ENCODE results near the gene SRSF12.
"Not testable (repeated sequence)": the region's sequence is repeated elsewhere in the genome, so short reads cannot be mapped to it uniquely, and the experiment has no call there.

The SRSF12 gene

DNA sequence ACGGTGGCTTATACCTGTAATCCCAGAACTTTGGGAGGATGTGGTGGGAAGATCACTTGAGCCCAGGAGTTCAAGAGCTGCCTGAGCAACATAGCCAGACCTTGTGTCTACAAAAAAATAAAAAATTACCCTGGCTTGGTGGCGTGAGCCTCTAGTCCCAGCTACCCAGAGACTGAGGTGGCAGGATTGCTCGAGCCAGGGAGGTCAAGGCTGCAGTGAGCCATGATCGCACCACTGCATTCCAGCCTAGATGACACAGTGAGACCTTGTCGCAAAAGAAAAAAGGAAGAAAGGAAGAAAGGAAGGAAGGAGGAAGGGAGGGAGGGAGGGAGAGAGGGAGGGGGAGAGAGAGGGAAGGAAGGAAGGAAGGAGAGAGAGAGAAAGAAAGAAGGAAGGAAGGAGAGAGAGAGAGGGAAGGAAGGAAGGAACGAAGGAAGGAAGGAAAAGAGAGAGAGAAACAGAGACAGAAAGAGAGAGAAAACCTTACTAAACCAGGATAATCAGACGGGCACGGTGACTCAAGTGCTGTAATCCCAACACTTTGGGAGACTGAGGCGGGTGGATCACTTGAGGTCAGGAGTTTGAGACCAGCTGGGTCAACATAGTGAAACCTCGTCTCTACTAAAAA is 48.2 kb downstream of the SRSF12 start:
- no peak for DNase-seq

DNA sequence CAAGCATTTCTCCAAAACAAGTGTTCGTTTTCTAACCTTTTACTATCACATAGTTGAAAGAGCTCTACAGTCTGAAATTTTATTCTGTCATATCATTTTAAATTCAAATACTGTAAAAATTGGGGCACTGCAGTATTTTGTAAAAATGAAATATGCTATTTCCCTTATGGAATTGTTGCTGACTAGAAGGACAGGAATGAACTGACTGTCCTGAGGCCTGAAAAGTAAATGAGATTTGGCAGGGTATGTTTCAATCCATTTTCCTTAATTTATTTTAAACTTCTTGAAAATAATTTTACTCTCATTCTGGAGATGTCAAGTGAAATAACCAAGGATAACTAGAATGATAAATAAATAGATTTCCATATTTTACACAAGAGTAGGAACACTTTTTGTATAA is 49.2 kb downstream of the SRSF12 start:
- DNase-seq, result no peak

DNA sequence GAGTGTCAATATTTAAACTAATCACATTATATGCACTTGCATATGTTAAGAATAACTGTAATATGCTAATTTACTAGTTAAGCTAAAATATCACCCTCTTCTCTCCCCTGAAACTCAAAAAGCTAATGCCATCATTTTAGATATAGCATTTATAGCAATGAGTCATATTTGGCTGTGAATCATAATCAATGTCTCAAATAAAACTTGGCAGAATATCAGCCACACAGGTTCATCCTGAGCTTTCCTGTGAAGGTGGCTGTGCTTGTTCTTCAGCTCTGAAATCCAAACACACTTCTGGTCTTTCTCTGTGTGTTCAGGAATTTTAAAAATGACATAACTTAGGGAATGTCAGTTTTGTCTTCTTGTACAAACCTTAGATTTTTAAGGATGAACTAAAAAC is 50.1 kb downstream of the SRSF12 start:
- DNase-seq, result no peak

DNA sequence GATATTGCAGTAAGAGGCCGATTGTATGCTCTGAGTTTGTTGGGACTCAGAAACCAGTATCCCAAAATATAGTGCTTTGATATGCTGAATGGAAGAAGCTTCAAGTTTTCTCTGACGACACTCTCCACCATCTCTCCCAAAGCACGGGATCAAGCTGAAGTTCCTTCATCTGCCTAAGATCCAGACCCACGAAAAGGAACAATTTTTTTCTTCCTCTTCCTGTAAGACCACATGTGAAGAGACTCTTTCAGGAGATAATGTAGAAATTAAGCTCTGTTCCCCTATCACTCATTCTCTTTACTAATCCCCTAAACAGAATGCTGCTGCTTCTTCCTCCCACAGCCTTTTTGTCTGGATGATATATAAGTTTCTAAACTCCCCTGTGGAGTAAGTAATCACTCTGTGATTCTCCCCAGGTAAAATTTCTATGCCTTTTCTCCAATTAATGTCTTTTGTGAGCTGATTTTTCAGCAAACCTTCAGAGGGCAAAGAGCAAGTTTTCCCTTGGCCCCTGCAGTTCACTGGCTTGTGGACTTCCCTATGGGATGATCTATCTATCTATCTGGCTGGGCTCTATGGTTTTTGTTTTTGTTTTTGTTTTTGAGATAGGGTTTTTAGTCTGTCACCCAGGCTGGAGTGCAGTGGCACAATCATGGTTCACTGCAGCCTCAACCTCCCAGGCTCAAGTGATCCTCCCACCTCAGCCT is 50.8 kb downstream of the SRSF12 start:
- no peak for DNase-seq

DNA sequence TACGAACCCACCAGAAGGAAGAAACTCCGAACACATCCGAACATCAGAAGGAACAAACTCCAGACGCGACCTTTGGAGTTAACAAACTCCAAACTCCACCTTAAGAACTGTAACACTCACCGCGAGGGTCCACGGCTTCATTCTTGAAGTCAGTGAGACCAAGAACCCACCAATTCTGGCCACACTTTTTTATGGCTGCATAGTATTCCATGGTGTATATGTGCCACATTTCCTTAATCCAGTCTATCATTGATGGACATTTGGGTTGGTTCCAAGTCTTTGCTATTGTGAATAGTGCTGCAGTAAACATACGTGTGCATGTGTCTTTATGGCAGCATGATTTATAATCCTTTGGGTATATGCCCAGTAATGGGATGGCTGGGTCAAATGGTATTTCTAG is 51.8 kb downstream of the SRSF12 start:
- not testable (repeated sequence) for DNase-seq

DNA sequence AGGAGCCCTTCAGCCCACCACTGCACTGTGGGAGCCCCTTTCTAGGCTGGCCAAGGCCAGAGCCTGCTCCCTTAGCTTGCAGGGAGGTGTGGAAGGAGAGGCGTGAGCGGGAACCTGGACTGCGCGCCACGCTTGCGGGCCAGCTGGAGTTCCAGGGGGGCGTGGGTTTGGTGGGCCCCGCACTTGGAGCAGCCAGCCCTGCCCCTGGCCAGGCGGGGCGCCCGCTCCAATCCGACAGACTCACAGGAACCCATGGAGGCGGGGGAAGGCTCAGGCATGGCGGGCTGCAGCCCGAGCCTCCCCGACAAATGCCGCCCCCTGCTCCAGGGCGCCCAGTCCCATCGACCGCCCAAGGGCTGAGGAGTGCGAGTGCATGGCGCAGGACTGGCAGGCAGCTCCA is 52.9 kb downstream of the SRSF12 start:
- not testable (repeated sequence) for DNase-seq

DNA sequence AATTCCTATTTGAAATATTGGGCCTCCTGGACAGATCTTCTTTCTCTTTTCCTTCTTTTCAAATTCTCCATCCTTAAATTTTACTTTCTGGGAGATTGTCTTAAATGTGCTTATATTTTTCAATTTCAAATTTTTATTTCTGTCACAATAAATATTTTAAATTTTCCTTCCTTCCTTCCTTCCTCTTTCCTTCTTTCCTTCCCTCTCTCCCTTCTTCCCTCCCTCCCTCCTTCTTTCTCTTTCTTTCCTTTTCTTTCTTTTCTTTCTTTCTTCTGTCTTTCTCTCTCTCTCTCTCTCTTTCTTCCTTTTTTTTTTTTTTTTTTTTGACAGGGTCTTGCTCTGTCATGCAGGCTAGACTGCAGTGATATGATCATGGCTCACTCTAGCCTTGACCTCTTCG is 54.0 kb downstream of the SRSF12 start:
- no peak for DNase-seq

DNA sequence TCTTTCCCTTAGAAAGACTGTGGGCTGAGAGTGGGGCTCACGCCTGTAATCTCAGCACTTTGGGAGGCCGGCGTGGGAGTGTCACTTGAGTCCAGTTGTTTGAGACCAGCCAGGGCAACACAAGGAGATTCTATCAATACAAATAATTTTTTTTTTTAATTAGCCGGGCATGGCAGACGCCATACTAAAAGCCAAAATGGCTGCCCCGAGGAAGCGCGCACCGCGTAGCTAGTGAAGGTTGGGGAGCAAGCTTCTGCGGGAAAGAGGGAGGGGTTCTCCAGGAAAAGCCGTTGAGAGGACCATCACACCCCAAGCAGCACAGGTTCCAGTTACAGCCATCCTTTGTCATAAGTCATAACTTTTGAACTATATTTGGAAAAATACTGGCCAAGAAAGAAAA is 58.6 kb downstream of the SRSF12 start:
- DNase-seq, result no peak

DNA sequence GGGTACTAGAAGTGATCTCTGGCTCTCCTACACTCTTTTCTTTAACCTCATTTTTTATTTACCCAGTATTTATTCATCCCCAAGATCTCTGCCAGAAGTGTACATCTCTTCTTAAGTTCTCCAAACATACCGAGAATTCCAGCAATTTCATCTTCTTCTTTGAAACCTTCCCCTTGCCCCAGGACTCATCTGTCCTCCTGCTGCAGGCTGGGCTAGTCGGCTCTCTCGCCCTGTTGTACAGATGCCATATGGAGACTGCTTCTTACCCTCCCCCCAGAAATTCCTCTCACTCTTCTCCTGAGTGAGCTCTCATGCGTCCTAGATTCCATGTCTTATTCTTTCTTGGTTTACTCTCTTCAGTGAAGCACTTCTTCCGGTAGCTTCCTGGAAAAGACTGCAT is 59.2 kb downstream of the SRSF12 start:
- DNase-seq, result no peak

DNA sequence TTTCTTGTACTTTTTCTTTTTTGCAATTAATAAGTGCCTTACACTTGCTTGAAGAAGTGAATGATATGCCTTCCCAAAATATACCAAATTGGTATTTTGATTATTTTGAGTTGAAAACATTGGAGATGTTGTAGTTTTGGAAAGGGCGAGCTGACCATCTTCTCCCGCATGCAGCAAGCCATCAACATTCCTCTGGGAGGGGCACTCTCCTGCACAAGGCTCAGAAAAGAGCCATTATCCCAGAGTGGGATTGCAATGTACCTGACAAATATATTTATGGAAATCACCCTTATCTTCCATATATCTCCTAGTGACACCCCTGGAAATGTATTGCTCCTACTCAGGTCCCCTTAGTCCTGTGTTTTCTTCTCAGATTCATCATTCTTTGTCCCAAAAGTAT is 60.1 kb downstream of the SRSF12 start:
- DNase-seq, result no peak

DNA sequence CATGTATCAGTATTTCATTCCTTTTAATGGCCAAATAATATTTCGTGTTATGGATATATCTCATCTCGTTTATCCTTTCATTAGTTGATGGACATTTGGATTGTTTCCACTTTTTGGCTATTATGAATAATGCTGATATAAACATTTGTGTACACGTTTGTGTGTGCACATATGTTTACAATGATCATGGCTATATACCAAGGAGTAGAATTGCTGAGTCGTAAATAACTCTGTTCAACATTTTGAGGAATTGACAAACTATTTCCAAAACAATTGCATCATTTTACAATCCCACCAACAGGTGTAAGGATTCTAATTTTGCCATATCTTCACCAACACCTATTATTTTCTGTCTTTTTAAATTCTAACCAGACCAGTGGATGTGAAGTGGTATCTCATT is 63.7 kb downstream of the SRSF12 start:
- DNase-seq, result no peak

DNA sequence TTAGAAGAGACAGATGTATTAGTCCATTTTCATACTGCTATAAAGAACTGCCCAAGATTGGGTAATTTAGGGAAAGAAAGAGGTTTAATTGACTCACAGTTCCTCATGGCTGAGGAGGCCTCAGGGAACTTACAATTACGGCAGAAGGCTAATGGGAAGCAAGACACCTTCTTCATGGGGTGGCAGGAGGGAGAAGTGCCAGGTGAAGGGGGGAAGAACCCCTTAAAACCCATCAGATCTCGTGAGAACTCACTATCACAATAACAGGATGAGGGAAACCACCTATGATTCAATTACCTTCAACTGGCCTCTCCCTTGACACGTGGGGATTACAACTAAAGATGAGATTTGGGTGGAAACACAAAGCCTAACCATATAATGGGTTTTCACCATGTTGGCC is 66.2 kb downstream of the SRSF12 start:
- no peak for DNase-seq

DNA sequence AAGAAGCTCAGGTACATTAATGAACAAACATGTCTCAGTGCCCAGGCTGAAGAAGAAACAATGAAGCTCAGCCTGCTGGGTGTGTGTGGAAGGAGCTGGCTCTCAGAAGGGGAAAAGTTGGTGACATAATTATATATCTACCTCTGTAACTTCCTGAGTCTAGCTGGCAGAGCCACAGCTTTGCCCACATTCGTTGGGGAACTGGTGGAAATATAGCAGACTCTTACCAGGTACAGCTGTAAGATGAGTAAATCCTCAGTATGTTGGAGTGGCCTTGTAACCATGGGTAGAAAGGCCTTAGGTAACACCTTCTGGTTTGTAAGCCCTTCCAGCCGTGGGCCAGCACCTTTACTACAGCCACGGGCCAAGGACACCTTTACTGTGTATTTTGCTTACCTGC is 67.2 kb downstream of the SRSF12 start:
- DNase-seq, result no peak

DNA sequence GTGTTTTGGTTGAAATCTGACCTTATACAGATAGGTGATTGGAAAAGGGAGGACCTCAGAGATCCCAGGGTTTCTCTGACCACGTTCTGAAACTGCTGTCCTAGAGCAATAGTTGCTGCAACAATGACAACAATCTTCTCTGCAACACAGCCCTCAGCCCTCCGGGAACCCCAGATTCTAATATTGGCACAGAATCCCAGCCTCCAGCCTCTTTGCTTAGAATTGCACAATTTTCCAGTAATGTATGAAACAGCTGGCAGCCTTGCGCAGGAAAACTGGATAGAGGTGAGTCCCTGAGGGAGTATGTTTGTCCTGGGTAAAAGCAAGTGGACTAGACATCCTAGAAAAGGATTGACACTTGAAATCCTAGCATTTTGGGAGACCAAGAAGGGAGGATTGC is 67.7 kb downstream of the SRSF12 start:
- DNase-seq, result no peak

DNA sequence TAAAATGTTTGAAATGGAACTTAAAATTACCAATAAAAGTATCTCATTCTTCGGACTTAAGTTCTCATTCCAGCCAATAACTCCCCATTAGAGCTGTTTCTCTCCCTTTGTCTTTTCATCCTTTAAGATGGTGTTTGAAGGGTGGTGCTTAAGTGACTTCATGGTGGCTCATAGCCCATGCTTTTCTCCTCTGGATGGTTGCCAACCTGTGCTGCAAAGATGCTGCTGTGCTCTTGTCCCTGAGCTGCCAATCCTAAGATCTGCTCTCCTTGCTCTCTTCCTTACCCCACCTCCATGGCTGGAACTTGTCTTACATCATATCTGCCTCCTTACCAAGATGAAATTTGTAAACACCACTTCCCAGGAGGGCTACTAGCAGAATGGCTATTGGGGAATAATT is 68.9 kb downstream of the SRSF12 start:
- DNase-seq, result no peak

DNA sequence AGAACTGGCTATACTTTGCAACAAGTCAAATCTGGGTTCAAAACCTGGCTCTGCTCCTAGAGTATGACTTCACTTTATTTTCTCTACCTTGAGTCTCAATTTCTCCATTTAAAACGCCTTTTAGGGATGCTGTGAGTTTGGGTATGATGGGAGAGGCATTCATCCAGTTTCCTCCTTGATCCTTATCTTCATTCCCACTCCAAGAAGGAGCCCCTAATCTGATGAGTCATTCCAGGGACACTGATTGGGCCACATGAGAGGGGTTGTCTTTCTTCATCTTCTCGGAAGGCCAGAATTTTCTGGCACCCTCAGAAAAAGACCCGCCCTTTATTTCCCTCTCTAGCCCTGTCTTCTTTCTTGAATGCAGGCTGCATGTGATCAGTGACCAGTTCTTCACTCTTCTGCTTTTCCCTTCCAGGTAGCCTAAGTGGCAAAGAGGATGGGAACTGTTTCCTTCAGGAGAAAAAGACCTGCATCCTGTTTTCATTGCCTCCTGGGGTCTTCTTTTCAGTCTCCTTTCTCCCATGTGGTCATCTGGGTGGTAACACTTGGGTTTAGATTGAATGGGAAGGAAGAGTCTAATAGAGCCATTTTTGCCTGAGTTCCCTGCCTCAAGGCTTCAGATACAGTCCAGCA is 69.5 kb downstream of the SRSF12 start:
- DNase-seq, result no peak

DNA sequence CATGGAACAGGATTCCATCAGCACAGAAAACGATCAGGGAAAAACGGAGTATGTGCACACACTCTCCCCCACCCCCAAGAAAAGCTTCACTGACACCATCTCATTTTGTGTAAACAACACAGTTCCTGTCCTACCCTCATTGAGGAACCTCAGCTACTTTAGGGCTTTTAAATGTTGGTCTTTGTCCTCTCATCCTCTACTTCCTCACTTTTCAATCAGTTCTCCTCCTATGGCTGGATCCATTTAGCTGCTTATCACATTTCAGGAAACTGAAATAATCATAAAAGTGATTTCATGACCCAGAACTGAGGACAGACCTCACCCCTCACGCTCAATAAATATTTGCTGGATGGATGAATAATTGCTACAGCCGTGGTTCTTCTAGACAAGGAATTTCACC is 70.4 kb downstream of the SRSF12 start:
- no peak for DNase-seq
